Measurements from ENCODE around the gene PLCD1.

DNA sequence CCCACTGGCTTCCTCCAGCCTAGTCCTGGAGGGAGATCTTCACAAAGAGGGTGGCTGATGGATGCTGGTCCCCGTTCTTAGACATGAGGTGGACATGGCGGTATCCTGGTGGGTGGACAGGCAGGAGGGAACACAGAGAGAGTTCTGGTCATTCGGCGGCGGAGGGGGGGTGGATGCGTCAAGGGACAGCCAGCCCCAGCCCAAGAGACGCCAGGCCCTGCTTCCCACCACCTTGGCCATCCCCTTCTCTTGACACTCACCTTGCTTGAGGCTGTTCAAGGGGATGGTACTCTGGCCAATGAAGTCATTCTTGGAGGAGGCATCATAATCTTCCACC lies 21.7 kb downstream of the PLCD1 start:
- no peak for TF ChIP-seq POLR2A (IDR thresholded peaks at IDR 0.05)
- TF ChIP-seq, protein P1, sequence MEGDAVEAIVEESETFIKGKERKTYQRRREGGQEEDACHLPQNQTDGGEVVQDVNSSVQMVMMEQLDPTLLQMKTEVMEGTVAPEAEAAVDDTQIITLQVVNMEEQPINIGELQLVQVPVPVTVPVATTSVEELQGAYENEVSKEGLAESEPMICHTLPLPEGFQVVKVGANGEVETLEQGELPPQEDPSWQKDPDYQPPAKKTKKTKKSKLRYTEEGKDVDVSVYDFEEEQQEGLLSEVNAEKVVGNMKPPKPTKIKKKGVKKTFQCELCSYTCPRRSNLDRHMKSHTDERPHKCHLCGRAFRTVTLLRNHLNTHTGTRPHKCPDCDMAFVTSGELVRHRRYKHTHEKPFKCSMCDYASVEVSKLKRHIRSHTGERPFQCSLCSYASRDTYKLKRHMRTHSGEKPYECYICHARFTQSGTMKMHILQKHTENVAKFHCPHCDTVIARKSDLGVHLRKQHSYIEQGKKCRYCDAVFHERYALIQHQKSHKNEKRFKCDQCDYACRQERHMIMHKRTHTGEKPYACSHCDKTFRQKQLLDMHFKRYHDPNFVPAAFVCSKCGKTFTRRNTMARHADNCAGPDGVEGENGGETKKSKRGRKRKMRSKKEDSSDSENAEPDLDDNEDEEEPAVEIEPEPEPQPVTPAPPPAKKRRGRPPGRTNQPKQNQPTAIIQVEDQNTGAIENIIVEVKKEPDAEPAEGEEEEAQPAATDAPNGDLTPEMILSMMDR (IDR thresholded peaks at IDR 0.05) = no peak

Measured in body of pancreas (tissue), 4 donors.